Measurements from ENCODE around the gene NAMPT. TPM values are rescaled to one million over a fixed set of nuclear protein-coding genes. Genes with fewer than 3 reads are reported as not detected.

NAMPT gene
- polyA plus RNA-seq, 3 donors = 38.4 to 62.5 (median 51.5) TPM

- DNase-seq (ENCODE audit: extremely low read depth in 1 of 11, low read depth in 9 of 11, low spot score in 4 of 11) = no peak
These were observed 32.2 kb downstream of the NAMPT start for GRCh38 chr7:106252568-106252967.

DNA sequence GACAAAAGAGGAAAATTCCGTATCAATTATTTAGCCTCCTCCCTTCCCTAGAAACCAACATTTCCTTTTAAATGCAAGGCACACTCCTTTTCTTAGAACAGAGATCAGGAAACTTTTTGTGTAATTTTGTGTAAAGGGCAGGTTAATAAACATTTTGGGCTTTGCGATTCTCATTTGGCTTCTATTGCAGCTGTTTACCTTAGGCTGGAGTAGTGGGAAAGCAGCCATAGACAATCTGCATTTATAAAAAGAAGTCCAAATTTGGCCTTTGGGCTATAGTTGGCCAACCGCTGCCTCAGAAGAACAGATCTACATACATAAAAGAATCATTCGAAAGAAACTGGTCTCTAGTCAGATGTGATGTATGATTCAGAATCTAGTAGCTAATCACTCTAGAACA lies 35.3 kb downstream of the NAMPT start:
- DNase-seq (ENCODE audit: extremely low read depth in 1 of 11, low read depth in 9 of 11, low spot score in 4 of 11) = no peak

GRCh38 chr7:106248600-106248999 lies 36.2 kb downstream of the NAMPT start:
- DNase-seq (ENCODE audit: extremely low read depth in 1 of 11, low read depth in 9 of 11, low spot score in 4 of 11) = no peak

- no peak for DNase-seq (ENCODE audit: extremely low read depth in 1 of 11, low read depth in 9 of 11, low spot score in 4 of 11)
These were observed 36.9 kb downstream of the NAMPT start for GRCh38 chr7:106247841-106248240.

GRCh38 chr7:106246902-106247711 lies 37.7 kb downstream of the NAMPT start:
- DNase-seq (ENCODE audit: extremely low read depth in 1 of 11, low read depth in 9 of 11, low spot score in 4 of 11) = no peak

GRCh38 chr7:106243893-106244292 lies 40.9 kb downstream of the NAMPT start:
- DNase-seq (ENCODE audit: extremely low read depth in 1 of 11, low read depth in 9 of 11, low spot score in 4 of 11) = no peak

- no peak for DNase-seq (ENCODE audit: extremely low read depth in 1 of 11, low read depth in 9 of 11, low spot score in 4 of 11)
These were observed 45.4 kb downstream of the NAMPT start for GRCh38 chr7:106239406-106239805.

DNA sequence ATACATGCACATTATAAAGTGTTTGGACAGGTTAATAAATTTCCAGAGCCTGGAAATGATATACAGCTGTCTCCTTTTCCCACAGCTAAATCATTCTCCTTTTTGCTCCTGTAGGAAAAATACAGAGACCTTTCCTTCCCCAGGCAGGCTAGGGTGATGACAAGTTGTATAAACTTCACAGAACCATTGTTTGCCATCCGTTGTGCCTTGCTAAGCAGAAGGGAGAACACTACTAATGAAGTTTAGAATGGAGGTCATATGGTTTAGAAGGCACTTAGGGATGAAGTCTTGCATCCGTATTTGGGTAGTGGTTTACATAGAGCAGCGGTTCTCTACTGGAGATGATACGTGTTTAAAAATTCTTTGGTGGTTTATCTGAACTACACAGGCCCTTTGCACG lies 46.0 kb downstream of the NAMPT start:
- no peak for DNase-seq (ENCODE audit: extremely low read depth in 1 of 11, low read depth in 9 of 11, low spot score in 4 of 11)

- no peak for DNase-seq (ENCODE audit: extremely low read depth in 1 of 11, low read depth in 9 of 11, low spot score in 4 of 11)
These were observed 48.7 kb downstream of the NAMPT start for GRCh38 chr7:106236065-106236464.

DNA sequence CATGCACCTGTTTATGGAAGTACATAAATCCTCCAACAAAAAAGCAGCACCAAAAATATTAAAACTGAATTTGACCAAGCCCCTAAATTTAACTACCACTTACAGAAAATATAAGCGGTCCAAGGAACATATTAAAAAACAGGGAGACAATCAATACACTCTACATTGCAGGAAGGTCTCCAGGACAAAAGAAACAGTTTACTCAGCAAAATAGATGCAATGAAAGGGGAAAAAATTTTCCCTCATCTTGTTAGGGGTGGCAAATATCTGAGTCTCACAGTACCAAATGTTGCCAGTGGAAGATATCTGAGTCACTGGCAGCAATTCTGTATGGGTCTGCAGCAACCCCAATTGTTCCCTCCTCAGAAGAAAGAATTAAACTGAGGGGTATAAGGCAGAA lies 50.4 kb downstream of the NAMPT start:
- no peak for DNase-seq (ENCODE audit: extremely low read depth in 1 of 11, low read depth in 9 of 11, low spot score in 4 of 11)

- DNase-seq (ENCODE audit: extremely low read depth in 1 of 11, low read depth in 9 of 11, low spot score in 4 of 11) = no peak
These were observed 52.8 kb downstream of the NAMPT start for GRCh38 chr7:106231856-106232490.

DNA sequence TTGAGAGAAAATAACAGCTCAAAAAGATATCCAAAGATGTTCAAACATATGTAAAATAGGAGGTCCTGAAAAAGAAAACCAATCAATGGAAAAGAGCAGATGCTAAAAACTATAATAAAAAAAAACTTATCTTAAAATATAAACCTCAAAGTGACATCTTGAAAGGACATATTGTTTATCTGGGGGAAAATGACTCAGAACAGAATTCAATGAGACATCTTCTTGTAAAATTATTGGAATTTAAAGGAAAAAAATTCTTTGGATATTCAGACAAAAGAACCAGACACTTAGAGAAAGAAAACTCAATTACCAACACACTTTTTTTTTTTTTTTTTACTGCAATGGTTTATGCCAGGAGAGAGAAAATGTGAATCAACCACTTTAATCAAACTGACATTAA lies 58.9 kb downstream of the NAMPT start:
- no peak for DNase-seq (ENCODE audit: extremely low read depth in 1 of 11, low read depth in 9 of 11, low spot score in 4 of 11)

- no peak for DNase-seq (ENCODE audit: extremely low read depth in 1 of 11, low read depth in 9 of 11, low spot score in 4 of 11)
These were observed 60.0 kb downstream of the NAMPT start for GRCh38 chr7:106224797-106225196.

DNA sequence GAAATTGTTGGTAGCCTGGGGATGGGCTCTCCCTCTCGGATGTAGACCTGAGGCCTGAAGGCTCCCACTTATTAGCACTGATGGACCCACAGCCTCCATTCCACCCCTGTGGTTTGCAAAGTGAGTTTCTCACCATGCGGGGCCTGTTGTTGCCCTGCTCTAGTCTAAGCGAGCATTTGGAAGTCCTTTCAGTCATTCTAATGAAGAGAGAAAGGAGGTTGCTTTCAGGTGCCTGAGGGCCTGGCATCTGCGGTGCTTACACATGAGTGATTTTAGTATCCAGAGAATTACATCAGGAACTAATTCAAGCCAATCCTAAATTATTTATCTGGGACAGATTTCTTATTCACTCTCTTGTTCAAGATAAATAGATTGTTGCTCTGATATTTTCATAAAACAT lies 61.6 kb downstream of the NAMPT start:
- DNase-seq (ENCODE audit: extremely low read depth in 1 of 11, low read depth in 9 of 11, low spot score in 4 of 11) = no peak

GRCh38 chr7:106222545-106222944 lies 62.2 kb downstream of the NAMPT start:
- no peak for DNase-seq (ENCODE audit: extremely low read depth in 1 of 11, low read depth in 9 of 11, low spot score in 4 of 11)

- DNase-seq (ENCODE audit: extremely low read depth in 1 of 11, low read depth in 9 of 11, low spot score in 4 of 11) = no peak
These were observed 64.5 kb downstream of the NAMPT start for GRCh38 chr7:106220307-106220706.

- DNase-seq (ENCODE audit: extremely low read depth in 1 of 11, low read depth in 9 of 11, low spot score in 4 of 11) = no peak
These were observed 65.6 kb downstream of the NAMPT start for GRCh38 chr7:106219170-106219569.

DNA sequence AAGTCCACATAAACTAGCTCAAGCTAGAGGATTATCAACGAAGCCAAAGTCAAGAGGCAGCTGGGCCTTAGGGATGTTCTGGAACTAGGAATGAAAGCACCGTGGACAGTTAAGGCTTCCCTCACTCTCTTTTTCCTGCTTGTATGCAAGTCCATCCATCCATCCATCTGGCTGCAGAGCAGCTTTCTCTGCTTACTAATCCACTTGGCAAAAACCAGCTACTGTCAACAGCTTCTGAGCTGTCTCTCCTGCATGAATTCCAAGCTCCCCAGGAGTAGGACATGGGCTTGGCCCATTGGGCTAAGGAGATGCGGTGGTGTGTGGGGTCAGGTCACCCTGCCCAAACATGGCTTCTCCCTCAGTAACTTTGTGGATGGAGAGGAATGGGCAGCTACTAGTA lies 66.2 kb downstream of the NAMPT start:
- DNase-seq (ENCODE audit: extremely low read depth in 1 of 11, low read depth in 9 of 11, low spot score in 4 of 11) = no peak

DNA sequence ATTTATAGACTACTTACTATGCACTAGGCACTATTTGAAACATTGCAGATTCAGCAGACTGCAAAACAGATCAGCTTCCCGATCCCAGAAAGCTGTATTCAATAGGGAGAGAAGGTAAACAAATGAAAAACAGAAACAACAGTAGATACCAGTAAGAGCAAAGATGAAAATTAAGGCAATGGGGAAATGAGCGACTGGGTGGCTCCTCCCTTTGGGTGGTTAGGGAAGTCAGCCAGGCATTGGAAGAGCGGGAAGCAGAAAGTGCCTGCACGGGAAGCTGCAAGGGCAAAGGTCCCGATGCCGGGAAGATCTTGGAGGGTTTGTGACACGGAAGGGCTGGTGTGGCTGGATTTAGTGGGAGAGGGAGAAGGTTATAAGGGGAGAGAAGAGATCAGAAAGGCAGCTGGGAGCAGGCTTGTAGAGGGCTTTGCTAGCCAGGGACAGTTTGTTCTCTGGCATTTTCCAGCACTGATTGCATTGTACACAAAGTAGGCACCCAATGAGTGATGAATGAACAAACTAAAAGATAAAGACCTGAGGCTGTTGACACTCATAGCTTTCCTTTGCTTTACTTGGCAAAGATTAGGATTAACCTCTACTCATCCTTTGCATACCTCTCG lies 67.8 kb downstream of the NAMPT start:
- DNase-seq (ENCODE audit: extremely low read depth in 1 of 11, low read depth in 9 of 11, low spot score in 4 of 11) = peak in 2 of 11 donors; percentile 8 to 12

DNA sequence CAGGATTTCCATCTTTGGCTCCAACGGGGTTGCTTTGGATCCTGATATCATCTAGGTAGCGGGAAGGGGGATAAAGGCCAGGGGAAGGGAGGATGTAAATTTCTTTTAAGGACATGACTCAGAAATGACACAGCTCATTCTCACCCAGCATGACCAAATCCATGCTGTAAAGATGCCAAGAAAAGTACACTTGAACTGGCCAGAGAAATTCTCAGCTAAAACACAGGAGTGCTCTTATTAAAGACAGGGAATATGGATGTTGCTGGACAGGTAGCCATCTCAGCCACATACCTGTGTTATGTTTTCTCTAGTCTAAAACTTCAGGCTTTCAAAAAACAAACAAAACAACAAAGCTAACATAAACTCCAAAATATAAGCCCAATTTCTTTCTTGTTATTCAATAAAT lies 68.3 kb downstream of the NAMPT start:
- DNase-seq (ENCODE audit: extremely low read depth in 1 of 11, low read depth in 9 of 11, low spot score in 4 of 11) = no peak
